Astrocyte of the cerebellum (primary cell): ENCODE data around the gene DIDO1.

Experiments used
- DNase-seq: peaks from one replicate; pipeline ENCODE4 v3.0.0-alpha.2; 2011; ENCODE audit warnings: low read depth
- H3K4me3 ChIP-seq: 2 replicates; pipeline ENCODE4 v1.5.1; 2011; ENCODE audit warnings: mild to moderate bottlenecking, low read depth, low read length, moderate library complexity
- in situ Hi-C: cut with HindIII; loops from 2 replicates; pipeline ENCODE4 v1.10.0; 2017; ENCODE audit warnings: low sequenced_read_pairs
- TF ChIP-seq, protein P1 (sequence below): IDR thresholded peaks from 2 replicates; pipeline ENCODE4 v1.5.1; 2012; ENCODE audit warnings: low read length, low read depth, moderate library complexity, mild to moderate bottlenecking; ENCODE audit errors: missing control alignments

DIDO1 gene

GRCh38 chr20:62839816-62840215, 86.5 kb downstream of the DIDO1 start:
- in situ Hi-C loops: no loop called here
- H3K4me3 ChIP-seq: no peak overlapping the region
- DNase-seq: no peak
- TF ChIP-seq, protein P1, sequence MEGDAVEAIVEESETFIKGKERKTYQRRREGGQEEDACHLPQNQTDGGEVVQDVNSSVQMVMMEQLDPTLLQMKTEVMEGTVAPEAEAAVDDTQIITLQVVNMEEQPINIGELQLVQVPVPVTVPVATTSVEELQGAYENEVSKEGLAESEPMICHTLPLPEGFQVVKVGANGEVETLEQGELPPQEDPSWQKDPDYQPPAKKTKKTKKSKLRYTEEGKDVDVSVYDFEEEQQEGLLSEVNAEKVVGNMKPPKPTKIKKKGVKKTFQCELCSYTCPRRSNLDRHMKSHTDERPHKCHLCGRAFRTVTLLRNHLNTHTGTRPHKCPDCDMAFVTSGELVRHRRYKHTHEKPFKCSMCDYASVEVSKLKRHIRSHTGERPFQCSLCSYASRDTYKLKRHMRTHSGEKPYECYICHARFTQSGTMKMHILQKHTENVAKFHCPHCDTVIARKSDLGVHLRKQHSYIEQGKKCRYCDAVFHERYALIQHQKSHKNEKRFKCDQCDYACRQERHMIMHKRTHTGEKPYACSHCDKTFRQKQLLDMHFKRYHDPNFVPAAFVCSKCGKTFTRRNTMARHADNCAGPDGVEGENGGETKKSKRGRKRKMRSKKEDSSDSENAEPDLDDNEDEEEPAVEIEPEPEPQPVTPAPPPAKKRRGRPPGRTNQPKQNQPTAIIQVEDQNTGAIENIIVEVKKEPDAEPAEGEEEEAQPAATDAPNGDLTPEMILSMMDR: no peak

DNA sequence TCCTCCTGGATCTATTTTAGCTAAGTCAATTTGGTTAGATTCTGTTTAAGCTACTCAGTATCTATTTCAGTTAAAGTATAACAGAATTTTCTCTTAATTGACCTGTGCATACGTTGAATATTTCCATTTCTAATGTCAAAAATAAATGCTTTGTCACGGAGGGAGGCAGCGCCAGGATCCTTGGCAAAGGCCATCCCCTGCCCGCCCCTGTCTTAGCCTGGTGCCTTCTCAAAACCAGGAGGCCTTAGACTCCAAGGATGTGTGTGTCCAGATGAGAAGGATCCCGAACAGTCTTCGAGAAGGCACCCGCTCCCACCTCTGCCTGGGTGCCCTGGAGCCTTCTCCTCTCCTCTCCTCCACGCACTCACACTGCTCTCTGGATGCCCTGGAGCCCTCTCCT, 87.0 kb downstream of the DIDO1 start:
- in situ Hi-C loops: no loop called here
- H3K4me3 ChIP-seq: no peak overlapping the region
- DNase-seq: no peak
- TF ChIP-seq, protein P1: no peak

GRCh38 chr20:62838128-62838891, 88.0 kb downstream of the DIDO1 start:
- H3K4me3 ChIP-seq: no peak overlapping the region
- TF ChIP-seq, protein P1: no peak
- no peak for DNase-seq
- in situ Hi-C loops: no loop called here

DNA sequence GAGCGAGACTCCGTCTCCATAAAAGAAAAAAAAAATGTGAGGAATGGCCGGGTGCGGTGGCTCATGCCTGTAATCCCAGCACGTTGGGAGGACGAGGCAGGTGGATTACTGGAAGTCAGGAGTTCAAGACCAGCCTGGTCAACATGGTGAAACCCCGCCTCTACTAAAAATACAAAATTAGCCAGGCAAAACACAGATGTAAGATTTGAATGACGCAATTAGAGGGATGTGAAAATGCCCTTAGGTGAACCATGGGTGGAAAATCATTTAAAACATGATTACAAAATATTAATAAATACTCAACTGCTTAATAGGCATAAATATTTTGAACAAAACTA, 88.5 kb downstream of the DIDO1 start:
- H3K4me3 ChIP-seq: no peak overlapping the region
- DNase-seq: no peak
- in situ Hi-C loops: no loop called here
- TF ChIP-seq, protein P1: no peak

GRCh38 chr20:62836967-62837490, 89.3 kb downstream of the DIDO1 start:
- in situ Hi-C loops: no loop called here
- H3K4me3 ChIP-seq: no peak overlapping the region
- no peak for DNase-seq
- TF ChIP-seq, protein P1: no peak

- in situ Hi-C loops: no loop called here
- no peak for DNase-seq
- no peak overlapping the region for H3K4me3 ChIP-seq
- TF ChIP-seq, protein P1: no peak
Observed at GRCh38 chr20:62835931-62836861, 90.1 kb downstream of the DIDO1 start.
